ENCODE measurements around the gene TBC1D19.
"Not testable (repeated sequence)": the region's sequence is repeated elsewhere in the genome, so short reads cannot be mapped to it uniquely, and the experiment has no call there.

TBC1D19 gene

GRCh38 chr4:26596843-26597242 lies 13.0 kb downstream of the TBC1D19 start:
- no peak for DNase-seq (ENCODE audit: low read depth in 2 of 2)

GRCh38 chr4:26601204-26601603 lies 17.3 kb downstream of the TBC1D19 start:
- DNase-seq (ENCODE audit: low read depth in 2 of 2) = no peak

- DNase-seq (ENCODE audit: low read depth in 2 of 2) = no peak
Measured at GRCh38 chr4:26607776-26608175, 23.9 kb downstream of the TBC1D19 start.

GRCh38 chr4:26609391-26609790 lies 25.5 kb downstream of the TBC1D19 start:
- DNase-seq (ENCODE audit: low read depth in 2 of 2) = no peak

- no peak for DNase-seq (ENCODE audit: low read depth in 2 of 2)
Measured at GRCh38 chr4:26609868-26610267, 26.0 kb downstream of the TBC1D19 start.

- no peak for DNase-seq (ENCODE audit: low read depth in 2 of 2)
Measured at GRCh38 chr4:26611372-26611771, 27.5 kb downstream of the TBC1D19 start.

GRCh38 chr4:26611885-26612284 lies 28.0 kb downstream of the TBC1D19 start:
- no peak for DNase-seq (ENCODE audit: low read depth in 2 of 2)

GRCh38 chr4:26613237-26613636 lies 29.4 kb downstream of the TBC1D19 start:
- no peak for DNase-seq (ENCODE audit: low read depth in 2 of 2)

GRCh38 chr4:26613735-26614134 lies 29.9 kb downstream of the TBC1D19 start:
- no peak for DNase-seq (ENCODE audit: low read depth in 2 of 2)

GRCh38 chr4:26619784-26620183 lies 35.9 kb downstream of the TBC1D19 start:
- no peak for DNase-seq (ENCODE audit: low read depth in 2 of 2)

- DNase-seq (ENCODE audit: low read depth in 2 of 2) = no peak
Measured at GRCh38 chr4:26621366-26621765, 37.5 kb downstream of the TBC1D19 start.

- no peak for DNase-seq (ENCODE audit: low read depth in 2 of 2)
Measured at GRCh38 chr4:26622913-26623312, 39.0 kb downstream of the TBC1D19 start.

GRCh38 chr4:26626658-26627057 lies 42.8 kb downstream of the TBC1D19 start:
- DNase-seq (ENCODE audit: low read depth in 2 of 2) = not testable (repeated sequence)

- DNase-seq (ENCODE audit: low read depth in 2 of 2) = no peak
Measured at GRCh38 chr4:26632916-26633315, 49.0 kb downstream of the TBC1D19 start.

- DNase-seq (ENCODE audit: low read depth in 2 of 2) = no peak
Measured at GRCh38 chr4:26634237-26634636, 50.4 kb downstream of the TBC1D19 start.

GRCh38 chr4:26636458-26636857 lies 52.6 kb downstream of the TBC1D19 start:
- DNase-seq (ENCODE audit: low read depth in 2 of 2) = no peak

- DNase-seq (ENCODE audit: low read depth in 2 of 2) = not testable (repeated sequence)
Measured at GRCh38 chr4:26640639-26641038, 56.8 kb downstream of the TBC1D19 start.

GRCh38 chr4:26647523-26648224 lies 63.8 kb downstream of the TBC1D19 start:
- no peak for DNase-seq (ENCODE audit: low read depth in 2 of 2)

- DNase-seq (ENCODE audit: low read depth in 2 of 2) = no peak
Measured at GRCh38 chr4:26648260-26648659, 64.4 kb downstream of the TBC1D19 start.

- no peak for DNase-seq (ENCODE audit: low read depth in 2 of 2)
Measured at GRCh38 chr4:26660261-26660660, 76.4 kb downstream of the TBC1D19 start.

GRCh38 chr4:26663888-26664287 lies 80.0 kb downstream of the TBC1D19 start:
- DNase-seq (ENCODE audit: low read depth in 2 of 2) = no peak

GRCh38 chr4:26670903-26671537 lies 87.1 kb downstream of the TBC1D19 start:
- DNase-seq (ENCODE audit: low read depth in 2 of 2) = no peak

GRCh38 chr4:26679040-26679695 lies 95.3 kb downstream of the TBC1D19 start:
- DNase-seq (ENCODE audit: low read depth in 2 of 2) = not testable (repeated sequence)

Measured in activated CD8-positive, alpha-beta memory T cell treated with anti-CD3 and anti-CD28 coated beads for 4 hours (primary cell).